GM21447 (cell line): ENCODE measurements around the gene TBC1D9.
A peak's percentile ranks its signal among the peaks of the same experiment; 100 is the strongest.

Experiments
- ATAC-seq: cut with Tn5 transposase; IDR thresholded peaks from one replicate; pipeline ENCODE4 v1.9.1; 2021; ENCODE audit not compliant: unreplicated experiment

The TBC1D9 gene

DNA sequence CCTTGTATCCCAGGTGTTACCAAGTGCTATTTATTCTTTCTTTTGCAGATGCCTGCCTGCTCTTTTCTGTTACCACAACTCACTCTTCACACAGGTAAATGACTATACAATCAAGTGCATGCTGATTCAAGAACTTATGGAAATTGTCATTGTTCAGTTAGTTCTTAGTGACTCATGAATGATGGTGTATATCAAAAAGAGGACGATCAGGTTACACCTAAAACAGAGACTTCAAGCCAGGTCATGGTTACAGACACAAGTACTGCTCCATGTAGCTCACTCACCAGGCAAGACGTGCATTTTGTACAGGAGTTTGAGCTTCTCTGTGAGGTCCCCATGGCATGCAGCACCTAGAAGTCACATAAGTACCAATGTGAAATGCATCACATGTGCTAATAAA is 128.2 kb downstream of the TBC1D9 start:
- ATAC-seq: no peak

DNA sequence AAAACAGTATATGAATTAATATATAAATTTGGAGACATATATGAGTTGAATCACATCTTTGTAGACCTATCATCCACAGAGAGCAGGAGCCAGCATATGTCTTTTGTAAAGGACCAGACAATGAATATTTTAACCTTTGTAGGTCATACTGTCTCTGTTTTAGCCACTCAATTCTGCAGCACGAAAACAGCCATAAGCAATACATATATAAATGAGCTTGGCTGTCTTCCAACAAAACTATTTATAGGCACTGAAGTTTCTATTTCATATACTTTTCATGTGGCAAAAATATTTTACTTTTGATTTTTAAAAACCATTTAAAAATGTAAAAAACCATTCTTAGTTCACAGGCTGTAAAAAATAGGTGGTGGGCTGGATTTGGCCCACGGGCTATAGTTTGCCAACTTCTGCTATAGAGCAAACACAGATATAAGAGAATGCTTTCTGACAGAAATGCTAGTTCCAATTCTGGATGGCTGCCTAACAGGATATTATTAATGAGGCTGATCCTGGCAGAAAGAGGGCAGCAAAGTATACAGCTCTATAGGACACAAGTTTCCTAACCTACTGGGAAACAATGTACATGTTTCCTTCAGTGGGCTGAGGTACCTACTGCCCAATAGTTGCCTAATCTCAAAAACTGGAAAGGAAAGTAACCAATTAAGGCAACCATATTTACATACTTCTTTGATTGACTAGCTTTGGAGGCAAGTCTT is 129.4 kb downstream of the TBC1D9 start:
- no peak for ATAC-seq

DNA sequence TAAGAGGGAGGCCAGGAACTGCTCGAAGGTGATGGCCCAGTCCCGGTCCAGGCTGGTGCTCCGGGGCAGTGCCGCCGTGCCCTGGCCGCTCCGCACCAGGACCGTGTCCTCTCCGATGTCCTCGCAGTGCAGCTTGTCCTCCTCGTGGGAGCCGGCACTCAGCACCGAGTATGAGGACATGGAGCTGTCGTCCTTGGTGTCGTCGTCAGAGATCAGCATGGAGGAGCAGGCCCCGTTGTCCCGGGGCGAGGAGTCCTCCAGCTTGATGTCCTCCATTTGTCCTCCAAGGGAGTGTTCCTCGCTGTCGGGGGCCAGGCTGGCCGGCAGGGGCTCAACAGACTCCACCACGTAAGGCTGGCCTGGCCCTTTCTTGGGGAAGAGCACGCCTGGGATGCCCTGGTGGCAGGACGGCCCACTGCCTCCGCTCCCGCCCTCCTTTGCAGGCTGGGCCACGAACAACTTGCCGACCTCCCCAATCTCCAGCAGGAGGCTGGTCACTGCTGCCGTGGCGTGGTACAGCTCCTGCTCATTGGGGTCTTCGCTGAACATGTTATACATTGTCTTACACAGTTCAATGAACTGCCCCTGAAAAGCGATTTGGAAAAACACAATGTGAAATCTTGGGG is 133.7 kb downstream of the TBC1D9 start:
- no peak for ATAC-seq

DNA sequence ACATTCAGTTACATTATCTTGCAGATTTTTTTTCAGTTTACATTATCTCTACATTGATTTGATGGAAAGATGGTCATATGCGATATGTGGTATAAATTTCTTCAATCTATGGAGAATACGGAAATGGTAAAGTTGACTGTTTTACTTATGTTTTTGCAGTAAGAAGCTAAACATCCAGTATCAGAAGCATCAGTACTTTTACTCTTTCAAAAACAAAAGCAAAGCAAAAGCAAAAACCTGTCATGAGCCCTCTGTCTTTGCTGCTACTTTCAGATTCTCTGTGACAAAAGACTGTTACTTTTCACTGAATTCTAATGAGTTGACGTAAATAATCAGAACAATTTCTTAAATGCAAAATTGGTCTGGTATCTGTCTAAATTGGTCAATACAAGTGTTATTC is 135.0 kb downstream of the TBC1D9 start:
- ATAC-seq: no peak

DNA sequence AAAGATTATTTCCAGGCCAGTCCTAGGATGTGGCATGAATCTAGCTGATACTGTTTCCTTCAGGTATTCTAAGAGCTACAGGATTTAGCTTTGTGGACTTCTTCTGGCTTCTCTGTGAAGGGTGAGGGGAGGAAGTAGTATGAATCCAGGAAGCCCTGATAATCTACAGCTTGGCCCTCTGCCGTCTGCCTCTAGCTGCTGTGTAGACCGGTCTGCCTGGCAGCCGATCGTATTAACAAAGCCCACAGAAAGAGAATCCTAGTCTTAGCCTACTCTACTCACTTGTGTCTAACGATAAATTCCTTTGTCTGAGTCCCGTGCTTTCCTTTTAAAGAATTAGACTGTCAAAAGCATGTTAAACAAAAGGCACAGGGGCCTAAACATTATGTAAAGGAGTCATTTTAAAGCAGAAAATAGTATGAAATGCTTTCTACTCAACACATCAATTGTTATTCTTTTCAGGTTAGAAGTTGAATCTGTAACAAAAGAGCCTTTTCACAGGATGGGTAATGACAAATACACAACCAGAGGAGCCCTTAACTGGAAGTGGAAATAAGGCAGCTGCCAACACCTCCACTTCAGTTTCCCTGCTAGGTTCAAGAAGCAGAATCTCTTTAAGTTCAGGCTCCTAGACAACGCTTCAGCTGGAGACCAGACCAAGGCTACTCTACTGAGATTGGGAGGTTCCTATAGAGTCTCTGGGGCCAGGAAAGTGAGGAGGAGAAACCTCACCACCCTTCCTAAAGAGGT is 138.5 kb downstream of the TBC1D9 start:
- ATAC-seq: no peak

DNA sequence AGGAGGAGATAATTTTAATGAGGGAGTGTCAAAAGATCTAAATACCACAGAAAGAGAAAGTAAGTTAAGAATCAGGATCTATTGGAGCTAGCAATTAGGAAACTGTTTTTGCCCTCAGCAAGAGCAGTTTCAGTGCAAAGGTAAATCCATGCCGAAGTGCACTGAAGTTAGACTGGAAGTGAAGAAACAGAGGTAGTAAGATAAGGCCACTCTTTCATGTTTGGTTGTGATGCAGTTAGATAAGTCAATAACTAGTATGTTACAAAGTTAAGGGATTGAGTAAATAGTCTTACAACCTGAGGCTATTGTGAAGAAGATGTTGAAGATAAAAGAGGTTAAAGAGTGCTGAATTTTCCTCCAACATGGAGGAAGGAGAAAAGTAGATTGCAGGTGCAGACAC is 140.7 kb downstream of the TBC1D9 start:
- no peak for ATAC-seq

DNA sequence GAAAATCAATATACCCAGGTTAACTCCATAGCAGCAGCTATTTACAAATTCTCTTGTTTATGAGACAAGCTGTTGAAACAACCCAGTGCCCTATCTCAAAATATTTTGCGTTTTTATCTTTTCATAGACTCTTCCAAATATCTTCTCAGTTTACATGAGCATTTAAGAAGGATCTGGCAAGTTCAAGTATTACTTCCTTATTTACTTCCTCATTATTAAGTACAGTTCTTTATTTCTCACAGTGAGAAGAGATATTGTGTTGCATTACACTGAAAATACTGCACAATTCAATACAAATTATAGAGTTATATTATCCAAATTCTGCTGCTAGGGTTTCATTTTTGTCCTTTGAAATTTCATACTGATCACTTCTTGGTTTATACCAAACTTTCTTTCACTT is 143.8 kb downstream of the TBC1D9 start:
- no peak for ATAC-seq

DNA sequence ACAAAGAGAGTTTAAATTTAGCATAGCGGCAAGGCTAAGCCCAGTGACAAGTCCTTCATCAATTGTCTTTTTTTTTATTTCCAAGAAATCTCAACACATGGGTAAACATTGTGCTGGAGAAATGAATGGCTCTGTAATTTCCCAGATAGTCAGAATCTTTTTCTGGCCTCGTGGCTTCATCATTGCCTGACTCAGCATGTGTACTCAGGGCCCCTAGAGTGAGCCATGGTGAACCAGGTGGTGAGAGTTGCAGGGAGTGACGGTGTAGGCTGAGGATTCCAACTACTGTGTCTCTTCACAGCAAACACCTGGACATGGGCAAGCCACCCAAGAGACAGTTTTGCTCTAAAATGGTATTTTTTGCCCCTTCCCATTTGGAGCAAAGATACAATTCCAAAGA is 144.3 kb downstream of the TBC1D9 start:
- ATAC-seq: no peak

DNA sequence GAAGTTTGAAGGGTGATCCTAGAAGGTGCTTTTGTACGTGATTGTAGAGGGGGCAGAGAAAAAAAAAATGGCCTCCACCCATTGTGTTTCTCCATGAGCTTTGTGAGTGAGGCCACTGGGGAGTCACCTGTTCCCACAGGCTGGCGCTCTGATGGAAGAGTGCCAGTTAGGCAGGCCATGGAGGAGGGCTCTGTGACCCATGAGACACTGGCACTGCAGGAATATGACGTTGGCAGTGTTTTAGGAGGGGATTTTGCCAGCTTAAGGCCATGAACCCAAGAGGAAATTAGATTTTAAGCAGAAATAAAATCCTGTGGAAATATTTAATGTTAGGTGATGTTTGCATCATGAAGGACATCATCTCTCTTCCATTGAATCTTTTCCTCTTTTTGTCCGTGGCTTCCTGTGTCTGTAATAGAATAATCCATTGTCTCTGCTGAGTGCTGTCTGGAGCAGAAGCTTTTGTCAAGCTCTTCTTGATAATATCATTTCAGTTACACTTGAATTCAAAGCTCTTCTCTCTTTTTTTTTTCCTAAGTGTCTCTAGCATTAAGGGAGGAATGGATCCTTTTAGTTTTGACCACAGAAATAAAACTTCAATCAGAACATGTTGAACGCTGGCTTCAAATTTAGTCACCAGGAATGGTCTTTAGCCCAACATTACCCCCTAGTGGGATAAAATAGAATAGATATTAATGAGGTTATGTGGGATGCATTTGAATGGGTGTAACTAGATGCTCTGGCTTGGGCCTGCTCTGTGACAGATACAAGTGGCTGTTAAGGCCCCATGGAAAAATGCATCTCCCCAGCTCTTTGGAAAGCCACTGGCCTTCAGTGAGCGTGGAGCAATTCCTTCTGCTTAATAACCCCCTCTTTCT is 146.4 kb downstream of the TBC1D9 start:
- peak; percentile 67 for ATAC-seq

DNA sequence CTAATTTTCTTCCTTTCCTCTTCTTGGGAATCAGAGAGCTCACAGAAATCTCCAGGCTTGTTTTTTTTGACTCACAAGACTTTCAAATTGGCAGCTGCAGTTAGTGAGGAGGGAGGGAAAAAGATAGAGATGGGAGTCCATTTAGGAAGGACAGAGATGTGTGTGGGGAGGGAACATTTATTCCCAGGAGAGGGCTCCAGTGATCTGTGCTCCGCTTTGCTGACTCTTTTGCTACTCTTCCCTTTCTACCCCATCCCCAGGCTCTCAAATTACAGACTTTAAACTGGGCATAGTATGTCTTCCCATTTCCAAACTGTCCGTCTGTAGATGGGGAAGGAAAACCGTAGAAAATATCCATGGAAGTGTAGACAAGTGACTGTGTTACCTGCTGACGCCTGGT is 148.3 kb downstream of the TBC1D9 start:
- ATAC-seq: no peak

DNA sequence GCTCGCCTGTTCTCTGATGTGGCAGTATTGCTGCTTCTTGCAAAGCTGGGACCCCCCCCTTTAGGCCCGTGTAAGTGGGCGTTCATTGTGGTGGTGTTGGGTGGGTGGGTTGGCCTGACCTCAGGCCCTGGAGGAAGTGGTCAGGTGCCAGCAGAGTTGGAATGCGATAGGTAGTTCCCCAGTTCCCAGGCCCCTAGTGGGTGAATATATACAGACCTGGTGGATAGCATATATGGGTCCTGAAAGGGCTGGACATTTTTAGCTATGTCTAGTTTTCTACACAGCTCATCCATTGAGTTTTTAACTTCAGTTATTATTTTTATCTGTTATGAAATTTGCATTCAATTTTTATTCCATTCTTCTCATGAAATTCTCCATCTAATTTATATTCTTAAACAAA is 151.6 kb downstream of the TBC1D9 start:
- no peak for ATAC-seq

DNA sequence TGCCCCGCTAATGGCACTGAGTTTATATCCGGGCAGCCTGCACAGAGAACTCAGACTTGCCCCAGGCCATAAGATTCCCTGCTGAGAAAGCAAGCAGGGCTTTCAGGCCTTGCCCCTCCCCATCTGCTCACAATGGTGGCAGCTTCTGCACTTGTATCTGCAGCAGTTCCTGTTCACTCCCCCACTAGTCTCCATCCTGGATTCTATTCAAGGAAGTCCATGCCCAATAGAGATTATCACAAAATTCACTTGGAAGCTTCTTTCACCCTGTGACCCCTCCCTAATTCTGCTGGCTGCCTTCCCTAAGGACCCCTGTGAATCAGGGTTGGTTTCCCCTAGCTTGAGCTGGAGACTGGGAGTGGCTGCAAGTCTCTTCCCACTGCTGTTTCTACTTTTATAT is 152.9 kb downstream of the TBC1D9 start:
- ATAC-seq: no peak

DNA sequence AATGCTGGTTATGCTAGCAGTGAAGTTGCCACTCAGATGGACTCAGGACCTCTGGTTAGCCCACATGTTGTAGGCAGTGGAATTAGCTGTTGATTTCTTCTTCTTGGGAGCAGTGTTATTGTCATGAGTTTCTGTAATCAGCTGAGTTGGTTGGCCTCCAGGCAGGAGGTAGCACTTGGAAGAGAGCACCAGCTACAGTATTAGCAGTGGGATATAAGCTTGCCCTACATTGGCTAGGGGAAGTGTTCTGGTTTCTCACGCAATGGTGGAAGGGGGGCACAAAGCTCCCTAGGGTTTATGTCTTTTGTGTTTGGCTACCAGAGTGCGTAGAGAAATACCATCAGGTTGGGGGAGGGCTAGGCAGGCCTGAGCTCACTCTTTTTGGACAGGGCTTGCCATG is 153.5 kb downstream of the TBC1D9 start:
- ATAC-seq: no peak

DNA sequence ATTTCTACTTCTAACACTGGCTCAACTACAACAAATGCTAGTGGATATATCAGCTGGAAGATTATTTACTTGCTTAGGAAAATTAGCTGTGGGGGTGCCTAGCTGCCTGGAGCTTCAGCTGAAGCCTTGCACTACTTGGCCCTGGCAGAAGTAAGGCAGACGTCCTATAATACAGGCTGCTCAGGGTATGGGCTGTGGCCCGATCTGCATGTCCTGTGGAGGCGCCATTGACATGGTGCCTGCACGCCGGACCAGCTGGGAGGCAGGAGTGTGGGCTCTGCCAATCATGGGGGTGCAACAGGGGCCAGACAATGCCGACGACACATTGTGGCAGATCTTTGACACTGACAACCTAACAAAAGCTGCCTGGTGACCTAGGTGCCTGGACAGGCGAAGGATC is 155.8 kb downstream of the TBC1D9 start:
- ATAC-seq: no peak

DNA sequence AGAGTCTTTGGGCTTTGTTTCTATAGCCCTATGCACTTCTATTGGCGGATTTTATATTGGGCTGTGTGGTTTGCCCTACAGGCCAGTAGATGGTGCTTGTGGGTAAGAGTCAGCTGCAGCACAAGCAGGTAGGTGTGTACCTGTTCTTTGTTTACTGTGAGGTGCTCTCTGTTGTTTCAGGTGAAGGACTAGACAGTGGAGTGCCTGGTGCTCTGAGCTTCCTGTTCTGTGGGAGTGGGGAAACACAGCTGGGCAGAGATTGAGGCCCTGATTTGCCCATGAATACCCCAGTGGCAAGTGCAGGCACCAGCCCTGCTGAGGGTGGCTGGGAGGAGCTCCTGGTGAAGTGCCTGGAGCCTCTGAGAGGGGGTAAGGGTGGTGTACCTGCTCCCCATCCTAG is 161.1 kb downstream of the TBC1D9 start:
- peak; percentile 51 for ATAC-seq

DNA sequence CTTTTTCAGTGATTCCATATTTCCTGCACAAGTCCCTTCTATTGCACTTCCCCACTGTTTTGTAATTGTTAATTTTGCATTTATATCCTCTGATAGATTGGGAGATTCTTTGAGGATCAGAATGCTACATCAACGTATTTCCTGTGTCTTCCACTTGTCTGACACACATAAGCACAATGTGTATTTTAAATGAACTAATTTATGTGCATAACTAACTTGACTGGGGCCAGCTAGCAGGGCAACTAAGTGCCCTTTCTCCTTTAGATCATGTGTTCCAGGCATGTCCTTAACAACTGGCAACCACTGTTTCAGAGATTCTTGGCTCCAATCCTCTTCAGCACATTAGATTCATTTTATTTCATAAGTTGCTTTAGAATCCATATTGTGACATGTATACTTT is 171.7 kb downstream of the TBC1D9 start:
- ATAC-seq: no peak

DNA sequence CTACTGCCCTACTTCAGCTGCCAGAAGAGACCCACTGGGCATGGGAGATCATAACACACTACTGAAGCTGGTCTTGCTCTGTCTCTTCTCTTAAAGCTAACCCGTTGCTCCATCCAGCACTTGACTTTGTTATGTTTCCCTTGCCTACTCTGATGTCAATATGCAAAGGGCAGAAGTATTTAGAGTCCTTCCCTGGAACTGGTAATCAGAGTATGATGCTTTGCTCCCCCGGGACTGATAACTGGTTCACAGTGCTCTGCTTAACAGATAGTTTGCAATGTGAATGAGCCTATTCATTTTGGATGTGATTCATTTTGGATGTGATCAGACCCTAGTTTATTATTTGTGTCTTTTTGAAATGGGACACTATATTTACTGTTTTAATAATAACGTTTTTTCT is 175.1 kb downstream of the TBC1D9 start:
- no peak for ATAC-seq

DNA sequence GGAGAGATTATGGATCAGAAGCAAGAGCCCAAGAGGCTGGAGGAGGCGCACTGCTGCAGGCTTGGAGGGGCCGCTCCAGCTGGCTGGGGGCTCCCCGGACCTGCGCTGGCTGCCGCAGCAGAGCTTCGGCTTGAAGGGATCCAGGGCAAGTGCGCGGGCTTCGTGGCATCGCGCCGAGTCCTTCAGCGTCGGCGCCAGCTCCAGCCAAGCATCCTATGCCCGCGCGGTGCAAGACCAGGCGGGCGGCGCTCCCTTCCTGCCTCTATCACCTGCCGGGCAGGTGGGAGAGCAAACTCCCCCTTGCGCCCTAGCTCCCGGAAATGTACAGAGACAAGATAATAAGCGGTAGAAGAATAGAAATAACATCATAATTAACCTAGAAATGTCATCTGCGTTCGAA is 176.9 kb downstream of the TBC1D9 start:
- ATAC-seq: no peak

DNA sequence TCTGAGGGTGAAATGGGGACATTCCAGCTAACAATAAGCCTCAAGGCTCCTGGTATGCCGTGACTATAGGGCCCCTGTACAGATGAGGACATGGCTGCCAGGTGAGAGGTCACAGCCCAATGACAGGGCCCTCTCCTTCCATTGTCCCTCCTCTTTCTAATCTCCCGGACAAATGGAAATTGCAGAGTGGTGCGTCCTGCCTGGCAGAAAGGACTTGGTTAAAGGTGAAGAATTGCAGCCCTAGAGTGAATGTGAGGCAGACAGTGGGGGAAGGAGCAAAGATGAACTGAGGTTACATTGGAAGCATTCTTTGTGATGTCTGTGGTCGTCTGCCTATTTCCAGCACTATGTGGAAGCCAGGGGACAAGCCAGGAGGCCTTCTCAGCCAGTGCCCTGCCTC is 180.7 kb downstream of the TBC1D9 start:
- no peak for ATAC-seq

DNA sequence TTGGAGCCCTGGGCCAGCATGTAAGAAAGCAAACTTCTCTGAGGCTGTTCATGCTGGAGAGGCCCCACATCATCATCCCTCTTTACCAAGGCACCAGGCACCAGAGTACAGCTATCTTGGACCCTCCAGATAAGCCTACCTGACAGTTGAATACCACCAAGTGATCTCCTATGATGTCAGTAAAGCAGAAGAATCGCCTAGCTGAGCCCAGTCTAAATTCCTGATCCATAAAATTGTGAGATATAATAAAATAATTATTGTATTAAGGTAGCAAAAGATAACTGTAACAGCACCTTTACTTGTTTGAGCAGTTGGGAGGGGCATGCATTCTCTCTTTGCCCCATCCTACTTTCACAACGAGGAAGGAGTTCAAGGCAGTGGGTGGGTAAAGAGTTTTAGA is 184.6 kb downstream of the TBC1D9 start:
- ATAC-seq: no peak
